HG03025 (cell line): ENCODE measurements around the gene SLC39A11.
"Not testable (repeated sequence)": the region's sequence is repeated elsewhere in the genome, so short reads cannot be mapped to it uniquely, and the experiment has no call there.

Source experiments
- ATAC-seq: cut with Tn5 transposase; IDR thresholded peaks from one replicate; pipeline ENCODE4 v1.9.1; 2021; ENCODE audit warnings: mild to moderate bottlenecking, moderate library complexity; ENCODE audit not compliant: unreplicated experiment, low FRiP score

Gene SLC39A11

GRCh38 chr17:73112246-73112645 lies 19.8 kb upstream of the SLC39A11 start:
- ATAC-seq = no peak

GRCh38 chr17:73111386-73111785 lies 18.9 kb upstream of the SLC39A11 start:
- ATAC-seq = no peak

- ATAC-seq = no peak
Measured at GRCh38 chr17:73107191-73107590, 14.7 kb upstream of the SLC39A11 start.

GRCh38 chr17:73105431-73105830 lies 12.9 kb upstream of the SLC39A11 start:
- no peak for ATAC-seq

- ATAC-seq = no peak
Measured at GRCh38 chr17:73104450-73104849, 12.0 kb upstream of the SLC39A11 start.

- ATAC-seq = no peak
Measured at GRCh38 chr17:73103641-73104335, 11.3 kb upstream of the SLC39A11 start.

GRCh38 chr17:73101031-73101430 lies 8.5 kb upstream of the SLC39A11 start:
- no peak for ATAC-seq

GRCh38 chr17:73100363-73100762 lies 7.9 kb upstream of the SLC39A11 start:
- no peak for ATAC-seq

- ATAC-seq = no peak
Measured at GRCh38 chr17:73099511-73099910, 7.0 kb upstream of the SLC39A11 start.

GRCh38 chr17:73098919-73099318 lies 6.4 kb upstream of the SLC39A11 start:
- no peak for ATAC-seq

- ATAC-seq = not testable (repeated sequence)
Measured at GRCh38 chr17:73097973-73098765, 5.7 kb upstream of the SLC39A11 start.

GRCh38 chr17:73096866-73097265 lies 4.4 kb upstream of the SLC39A11 start:
- no peak for ATAC-seq

GRCh38 chr17:73096211-73096610 lies 3.7 kb upstream of the SLC39A11 start:
- ATAC-seq = no peak

GRCh38 chr17:73093286-73093685 lies 798 bp upstream of the SLC39A11 start:
- ATAC-seq = no peak

- no peak for ATAC-seq
Measured at GRCh38 chr17:73091770-73092522, 542 bp downstream of the SLC39A11 start.

- ATAC-seq = no peak
Measured at GRCh38 chr17:73091410-73091769, 1.1 kb downstream of the SLC39A11 start.

- ATAC-seq = no peak
Measured at GRCh38 chr17:73090396-73091202, 1.9 kb downstream of the SLC39A11 start.

GRCh38 chr17:73089322-73090317 lies 2.9 kb downstream of the SLC39A11 start:
- ATAC-seq = no peak

- no peak for ATAC-seq
Measured at GRCh38 chr17:73088561-73088960, 3.9 kb downstream of the SLC39A11 start.
